ENCODE results near the gene IGFL3.
"Not testable (repeated sequence)": the region's sequence is repeated elsewhere in the genome, so short reads cannot be mapped to it uniquely, and the experiment has no call there.

The IGFL3 gene

GRCh38 chr19:46109876-46110275 lies 14.6 kb downstream of the IGFL3 start:
- TF ChIP-seq, protein P1, sequence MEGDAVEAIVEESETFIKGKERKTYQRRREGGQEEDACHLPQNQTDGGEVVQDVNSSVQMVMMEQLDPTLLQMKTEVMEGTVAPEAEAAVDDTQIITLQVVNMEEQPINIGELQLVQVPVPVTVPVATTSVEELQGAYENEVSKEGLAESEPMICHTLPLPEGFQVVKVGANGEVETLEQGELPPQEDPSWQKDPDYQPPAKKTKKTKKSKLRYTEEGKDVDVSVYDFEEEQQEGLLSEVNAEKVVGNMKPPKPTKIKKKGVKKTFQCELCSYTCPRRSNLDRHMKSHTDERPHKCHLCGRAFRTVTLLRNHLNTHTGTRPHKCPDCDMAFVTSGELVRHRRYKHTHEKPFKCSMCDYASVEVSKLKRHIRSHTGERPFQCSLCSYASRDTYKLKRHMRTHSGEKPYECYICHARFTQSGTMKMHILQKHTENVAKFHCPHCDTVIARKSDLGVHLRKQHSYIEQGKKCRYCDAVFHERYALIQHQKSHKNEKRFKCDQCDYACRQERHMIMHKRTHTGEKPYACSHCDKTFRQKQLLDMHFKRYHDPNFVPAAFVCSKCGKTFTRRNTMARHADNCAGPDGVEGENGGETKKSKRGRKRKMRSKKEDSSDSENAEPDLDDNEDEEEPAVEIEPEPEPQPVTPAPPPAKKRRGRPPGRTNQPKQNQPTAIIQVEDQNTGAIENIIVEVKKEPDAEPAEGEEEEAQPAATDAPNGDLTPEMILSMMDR (IDR thresholded peaks at IDR 0.05; ENCODE audit: low read depth, low read length, missing control alignments): no peak
- DNase-seq (ENCODE audit: low read depth): no peak
- no peak overlapping the region for H3K4me3 ChIP-seq (ENCODE audit: low read depth, low read length)

- no peak for DNase-seq (ENCODE audit: low read depth)
- H3K4me3 ChIP-seq (ENCODE audit: low read depth, low read length): no peak overlapping the region
- TF ChIP-seq, protein P1 (IDR thresholded peaks at IDR 0.05; ENCODE audit: low read depth, low read length, missing control alignments): no peak
Measured at GRCh38 chr19:46107371-46107770, 17.1 kb downstream of the IGFL3 start.

- DNase-seq (ENCODE audit: low read depth); H3K4me3 ChIP-seq (ENCODE audit: low read depth, low read length): not testable (repeated sequence)
Measured at GRCh38 chr19:46102333-46102732, 22.2 kb downstream of the IGFL3 start.

- no peak for DNase-seq (ENCODE audit: low read depth)
- no peak overlapping the region for H3K4me3 ChIP-seq (ENCODE audit: low read depth, low read length)
- TF ChIP-seq, protein P1 (IDR thresholded peaks at IDR 0.05; ENCODE audit: low read depth, low read length, missing control alignments): no peak
Measured at GRCh38 chr19:46101293-46101692, 23.2 kb downstream of the IGFL3 start.

GRCh38 chr19:46100344-46100743 lies 24.1 kb downstream of the IGFL3 start:
- no peak for DNase-seq (ENCODE audit: low read depth)
- TF ChIP-seq, protein P1 (IDR thresholded peaks at IDR 0.05; ENCODE audit: low read depth, low read length, missing control alignments): no peak
- H3K4me3 ChIP-seq (ENCODE audit: low read depth, low read length): no peak overlapping the region

DNA sequence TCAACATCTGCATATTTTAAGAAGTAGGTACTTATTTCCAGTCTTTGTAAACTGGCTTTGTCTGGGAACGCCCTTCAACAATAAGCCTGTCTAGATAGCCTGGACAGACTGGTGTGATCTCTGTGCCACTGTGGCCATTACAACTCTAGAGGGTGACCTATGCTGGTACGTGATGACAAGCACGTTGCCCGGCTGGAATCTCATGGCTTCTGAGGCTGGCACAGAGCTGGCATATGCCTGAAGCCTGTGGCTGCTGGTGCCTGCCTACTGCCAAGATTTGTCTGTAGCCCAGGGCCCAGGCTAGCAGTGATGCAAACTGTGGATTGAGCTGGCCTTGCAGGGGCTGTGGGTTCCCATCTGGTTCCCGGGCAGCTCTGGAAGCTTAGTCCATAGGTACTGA lies 34.0 kb downstream of the IGFL3 start:
- TF ChIP-seq, protein P1 (IDR thresholded peaks at IDR 0.05; ENCODE audit: low read depth, low read length, missing control alignments): no peak
- no peak for DNase-seq (ENCODE audit: low read depth)
- H3K4me3 ChIP-seq (ENCODE audit: low read depth, low read length): no peak overlapping the region

DNA sequence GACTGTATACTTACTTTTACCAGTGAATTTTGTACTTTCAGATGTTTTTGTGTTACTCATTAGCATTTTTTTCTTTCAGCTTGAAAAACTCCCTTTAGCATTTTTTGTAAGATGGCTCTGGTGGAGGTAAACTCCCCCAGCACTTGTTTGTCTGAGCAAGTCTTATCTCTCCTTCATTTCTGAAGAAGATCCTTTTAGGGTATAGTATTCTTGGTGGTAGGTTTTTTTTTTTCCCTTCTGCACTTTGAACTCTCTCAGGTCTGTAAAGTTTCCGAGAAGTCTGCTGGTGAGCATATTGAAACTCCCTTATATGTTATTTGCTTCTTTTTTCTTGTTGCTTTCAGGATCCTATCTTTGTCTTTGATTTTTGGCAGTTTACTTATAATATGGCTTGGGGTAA lies 35.1 kb downstream of the IGFL3 start:
- no peak overlapping the region for H3K4me3 ChIP-seq (ENCODE audit: low read depth, low read length)
- TF ChIP-seq, protein P1 (IDR thresholded peaks at IDR 0.05; ENCODE audit: low read depth, low read length, missing control alignments): no peak
- DNase-seq (ENCODE audit: low read depth): no peak

DNA sequence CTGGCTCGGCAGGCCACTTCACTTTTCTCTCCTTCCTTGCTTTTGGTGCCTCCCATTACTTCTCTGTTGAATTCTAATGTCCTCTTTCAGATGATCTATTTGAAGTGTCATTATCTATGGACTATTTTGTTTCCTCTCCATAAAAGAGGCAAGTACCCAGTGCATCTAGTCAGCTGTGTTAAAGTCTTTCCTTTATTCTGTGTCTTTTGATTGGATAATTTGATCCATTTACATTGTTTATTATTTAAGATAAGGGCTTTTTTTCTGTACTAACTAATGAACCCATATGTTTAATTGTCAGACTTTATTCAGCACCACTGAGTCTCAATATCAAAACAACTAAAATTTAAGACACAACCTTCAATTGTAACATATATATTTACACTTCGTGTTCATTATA lies 36.4 kb downstream of the IGFL3 start:
- H3K4me3 ChIP-seq (ENCODE audit: low read depth, low read length): no peak overlapping the region
- DNase-seq (ENCODE audit: low read depth): no peak

More for the DNA sequence above, 36.4 kb downstream of the IGFL3 start:
- TF ChIP-seq, protein P1 (IDR thresholded peaks at IDR 0.05; ENCODE audit: low read depth, low read length, missing control alignments): no peak

Measured in GM12864 (cell line).